Epithelial cell of esophagus (primary cell): Measurements from ENCODE around the gene UIMC1.

Experiments
- DNase-seq: peaks from one replicate; pipeline ENCODE4 v3.0.0; 2010; ENCODE audit warnings: low read depth
- H3K4me3 ChIP-seq: 2 replicates; pipeline ENCODE4 v1.5.1; 2011; ENCODE audit warnings: mild to moderate bottlenecking, low read length, control low read depth
- TF ChIP-seq, protein P1 (sequence below): IDR thresholded peaks from 2 replicates; pipeline ENCODE4 v1.5.1; 2011; ENCODE audit warnings: low read depth, mild to moderate bottlenecking, low read length, control low read depth, inconsistent platforms; ENCODE audit not compliant: insufficient read depth; ENCODE audit errors: missing control alignments

Gene UIMC1

GRCh38 chr5:176902911-176903664 is 103.5 kb downstream of the UIMC1 start:
- DNase-seq = no peak
- TF ChIP-seq, protein P1, sequence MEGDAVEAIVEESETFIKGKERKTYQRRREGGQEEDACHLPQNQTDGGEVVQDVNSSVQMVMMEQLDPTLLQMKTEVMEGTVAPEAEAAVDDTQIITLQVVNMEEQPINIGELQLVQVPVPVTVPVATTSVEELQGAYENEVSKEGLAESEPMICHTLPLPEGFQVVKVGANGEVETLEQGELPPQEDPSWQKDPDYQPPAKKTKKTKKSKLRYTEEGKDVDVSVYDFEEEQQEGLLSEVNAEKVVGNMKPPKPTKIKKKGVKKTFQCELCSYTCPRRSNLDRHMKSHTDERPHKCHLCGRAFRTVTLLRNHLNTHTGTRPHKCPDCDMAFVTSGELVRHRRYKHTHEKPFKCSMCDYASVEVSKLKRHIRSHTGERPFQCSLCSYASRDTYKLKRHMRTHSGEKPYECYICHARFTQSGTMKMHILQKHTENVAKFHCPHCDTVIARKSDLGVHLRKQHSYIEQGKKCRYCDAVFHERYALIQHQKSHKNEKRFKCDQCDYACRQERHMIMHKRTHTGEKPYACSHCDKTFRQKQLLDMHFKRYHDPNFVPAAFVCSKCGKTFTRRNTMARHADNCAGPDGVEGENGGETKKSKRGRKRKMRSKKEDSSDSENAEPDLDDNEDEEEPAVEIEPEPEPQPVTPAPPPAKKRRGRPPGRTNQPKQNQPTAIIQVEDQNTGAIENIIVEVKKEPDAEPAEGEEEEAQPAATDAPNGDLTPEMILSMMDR = no peak
- H3K4me3 ChIP-seq = no peak overlapping the region

GRCh38 chr5:176902102-176902814 is 104.3 kb downstream of the UIMC1 start:
- no peak overlapping the region for H3K4me3 ChIP-seq
- no peak for DNase-seq
- TF ChIP-seq, protein P1 = no peak

DNA sequence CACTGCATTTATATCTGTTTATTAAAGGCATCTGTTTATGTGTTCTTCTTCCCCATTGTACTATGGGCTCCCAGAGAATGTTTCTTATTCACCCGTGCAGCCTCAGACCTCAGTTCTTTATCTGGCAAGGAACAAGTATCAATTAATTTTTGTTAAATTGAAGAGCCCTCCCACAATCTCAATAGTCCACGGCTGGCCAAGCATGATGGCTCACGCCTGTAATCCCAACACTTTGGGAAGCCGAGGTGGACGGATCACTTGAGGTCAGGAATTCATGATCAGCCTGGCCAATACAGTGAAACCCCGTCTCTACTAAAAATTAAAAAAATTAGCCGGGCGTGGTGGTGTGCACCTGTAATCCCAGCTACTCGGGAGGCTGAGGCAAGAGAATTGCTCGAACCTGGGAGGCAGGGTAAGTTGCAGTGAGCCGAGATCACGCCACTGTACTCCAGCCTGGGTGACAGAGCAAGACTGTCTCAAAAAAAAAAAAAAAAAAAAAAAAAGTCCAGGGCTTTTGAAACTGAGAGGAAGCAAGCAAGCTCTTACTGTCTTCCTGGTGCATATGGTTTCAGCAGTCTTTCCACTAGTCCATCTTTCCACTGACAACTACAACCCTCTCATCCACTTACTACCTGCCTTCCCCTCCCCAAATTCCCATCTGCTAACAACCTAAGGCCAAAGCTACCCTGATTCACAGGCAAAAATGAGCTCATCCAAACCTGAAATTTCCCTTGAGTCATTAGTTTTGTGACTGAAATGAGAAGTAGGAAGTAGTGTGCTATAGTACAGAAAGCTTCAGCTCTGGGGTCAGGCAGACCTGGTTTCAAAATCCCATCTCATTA is 105.1 kb downstream of the UIMC1 start:
- no peak overlapping the region for H3K4me3 ChIP-seq
- DNase-seq = peak; percentile 53
- TF ChIP-seq, protein P1 = no peak

GRCh38 chr5:176900780-176901204 is 105.8 kb downstream of the UIMC1 start:
- DNase-seq = no peak
- TF ChIP-seq, protein P1 = no peak
- no peak overlapping the region for H3K4me3 ChIP-seq

DNA sequence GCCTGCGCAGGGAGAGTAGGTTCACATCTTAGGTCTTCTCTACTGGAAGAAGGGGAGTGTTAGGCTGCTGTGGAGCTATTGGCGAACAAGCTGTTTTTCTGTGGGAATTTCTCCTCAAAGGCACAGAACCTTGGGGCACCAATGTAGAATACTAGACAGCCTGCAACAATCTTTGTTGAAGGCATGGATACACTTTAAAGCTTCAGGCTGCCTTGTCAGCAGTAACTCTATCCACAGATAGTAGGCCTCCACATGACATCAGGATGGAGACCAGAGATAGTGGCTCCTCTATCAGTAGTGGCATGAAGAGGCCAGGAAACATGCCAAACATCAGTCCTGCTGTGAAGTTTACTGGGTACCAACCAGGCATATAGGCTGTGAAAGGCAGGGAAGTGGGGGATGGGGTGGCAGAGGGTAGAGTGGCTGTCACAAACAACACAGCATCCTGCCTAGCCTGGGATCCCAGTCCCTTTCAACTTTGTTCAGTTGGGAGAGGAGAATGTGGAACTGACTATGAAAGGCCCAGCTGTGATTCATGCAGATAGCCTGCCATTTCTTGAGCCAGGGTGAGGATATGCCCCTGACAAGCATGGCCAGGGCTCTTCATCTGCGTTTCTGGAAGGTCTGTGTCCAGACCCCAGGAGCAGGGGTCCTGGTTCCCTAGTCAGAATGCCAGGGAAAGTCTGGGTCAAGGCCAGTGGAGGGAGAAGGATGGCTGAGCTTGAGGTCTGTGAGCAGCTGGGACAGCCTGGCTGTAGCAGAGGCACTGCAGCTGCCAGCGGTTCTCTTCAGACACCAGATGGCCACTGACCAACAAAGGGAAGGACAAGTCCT is 106.4 kb downstream of the UIMC1 start:
- no peak for DNase-seq
- TF ChIP-seq, protein P1 = no peak
- H3K4me3 ChIP-seq = no peak overlapping the region

GRCh38 chr5:176899296-176899891 is 107.2 kb downstream of the UIMC1 start, which contains the start of gene HK3:
HK3 (minus strand) TSS chr5:176899346; CDS start chr5:176896159, 3,187 bp downstream.
- H3K4me3 ChIP-seq = no peak within 1 kb of the TSS
- no peak for DNase-seq

More at GRCh38 chr5:176899296-176899891, 107.2 kb downstream of the UIMC1 start, which contains the start of gene HK3:
- TF ChIP-seq, protein P1 = no peak
